Measurements from ENCODE around the gene DENND1A.

DNA sequence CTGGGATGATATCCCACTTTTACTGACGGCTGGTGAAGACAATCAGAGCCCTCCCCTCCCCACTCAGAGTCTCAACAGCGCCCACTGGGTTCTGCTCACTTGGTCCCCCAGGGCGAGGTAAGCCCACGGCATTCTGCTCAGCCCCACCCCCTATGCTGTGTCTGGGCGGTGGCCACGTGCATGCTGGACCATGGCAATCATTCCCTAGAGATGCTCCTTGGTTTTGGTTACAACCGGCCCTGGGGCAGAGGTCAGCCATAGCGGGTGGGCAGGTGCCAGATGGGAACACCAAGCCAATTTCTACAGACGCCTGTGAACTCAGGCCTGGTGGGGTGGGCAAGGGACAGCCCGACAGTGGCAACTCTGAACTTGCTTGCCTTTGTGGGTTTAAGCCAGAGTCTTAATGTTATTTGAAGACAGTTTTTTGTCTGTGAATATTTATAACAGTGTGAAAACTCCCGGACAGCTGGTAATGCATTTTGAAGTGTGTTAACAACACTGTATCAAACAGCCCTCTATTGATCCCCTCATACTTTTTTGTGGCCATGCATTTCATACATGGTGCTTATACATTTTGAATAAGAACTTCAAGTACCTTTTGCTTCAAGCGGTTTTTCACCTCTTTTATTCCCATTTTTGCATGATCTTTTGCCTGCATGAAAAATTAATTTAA lies 479.7 kb downstream of the DENND1A start:
- TF ChIP-seq GATA2 (IDR thresholded peaks at IDR 0.05; ENCODE audit: low read depth, low read length) (no peak), GATA3 (IDR thresholded peaks at IDR 0.05; ENCODE audit: low read depth, low read length) (no peak)

Measured in SH-SY5Y (cell line).